Pulmonary artery endothelial cell (primary cell): Measurements from ENCODE around the gene ELAVL2. TPM values are rescaled to one million over a fixed set of nuclear protein-coding genes. Genes with fewer than 3 reads are reported as not detected.

Experiments used
- DNase-seq: peaks from one replicate; pipeline ENCODE4 v3.0.0-alpha.2; 2011; ENCODE audit warnings: low read depth, low spot score
- total RNA-seq: library from RNA; depleted of rRNA; stranded (reverse); fragments of >200 nt; gene quantifications from 2 replicates; pipeline ENCODE4 v1.2.3, GENCODE V29; 2014

Gene ELAVL2
- total RNA-seq, 1 donor from 2014 or later = 0.07 TPM

DNA sequence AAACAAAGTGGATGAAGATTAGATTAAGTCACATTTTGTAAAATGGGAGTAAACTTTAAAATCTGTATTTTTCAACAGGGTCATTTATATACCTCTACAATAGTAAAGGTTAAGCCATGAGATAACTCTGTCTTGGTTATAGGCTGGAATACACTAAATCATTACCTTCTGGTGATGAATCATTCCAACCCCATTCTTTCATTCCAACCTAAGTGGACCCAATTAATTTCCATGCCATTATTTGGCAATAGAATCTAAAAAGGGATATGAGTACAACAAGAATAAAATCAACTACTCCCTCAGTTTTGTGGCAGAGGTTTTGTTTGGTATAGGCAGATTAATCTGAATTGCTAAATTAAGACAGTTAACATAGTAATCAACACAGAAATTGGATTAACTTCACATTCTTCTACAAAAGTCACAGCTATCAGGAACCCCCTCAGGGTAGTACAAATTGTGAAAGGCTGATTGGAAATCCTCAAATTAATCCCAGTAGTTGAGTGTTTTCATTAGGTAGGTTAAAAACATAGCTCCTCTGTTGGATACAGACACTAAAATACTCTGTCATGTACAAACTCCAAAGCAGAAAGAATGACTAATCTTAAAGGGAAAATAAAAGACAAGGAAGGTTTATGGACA is 54.2 kb downstream of the ELAVL2 start:
- no peak for DNase-seq

DNA sequence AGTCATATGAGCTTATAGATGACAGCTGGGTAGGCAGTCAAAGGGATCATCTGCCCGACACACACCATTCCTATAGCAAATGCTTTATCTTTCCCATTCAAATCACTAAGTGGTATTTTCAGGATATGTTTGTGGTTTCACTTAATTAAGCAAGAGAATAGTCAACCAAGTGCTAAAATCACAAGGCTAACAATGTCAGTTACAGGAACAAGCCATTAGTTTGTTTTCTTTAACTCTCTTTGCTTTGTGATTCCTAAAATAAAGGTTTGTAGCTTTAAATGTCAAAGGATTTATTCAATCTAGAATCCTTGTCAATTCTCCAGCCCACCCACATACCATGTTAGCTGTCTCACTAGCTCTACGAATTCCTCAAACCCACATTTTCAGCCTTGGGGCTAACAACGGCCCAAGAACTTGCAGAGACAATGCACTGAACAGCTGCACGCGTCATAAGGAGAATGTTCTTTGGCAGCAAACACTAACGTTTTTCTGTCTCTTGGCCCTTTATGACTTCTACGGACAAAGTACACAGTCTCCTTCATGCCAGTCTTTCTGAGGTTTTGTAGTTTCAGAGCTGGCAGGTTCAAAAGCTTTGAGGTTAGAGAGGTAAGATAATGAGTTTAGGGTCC is 56.6 kb downstream of the ELAVL2 start:
- no peak for DNase-seq

DNA sequence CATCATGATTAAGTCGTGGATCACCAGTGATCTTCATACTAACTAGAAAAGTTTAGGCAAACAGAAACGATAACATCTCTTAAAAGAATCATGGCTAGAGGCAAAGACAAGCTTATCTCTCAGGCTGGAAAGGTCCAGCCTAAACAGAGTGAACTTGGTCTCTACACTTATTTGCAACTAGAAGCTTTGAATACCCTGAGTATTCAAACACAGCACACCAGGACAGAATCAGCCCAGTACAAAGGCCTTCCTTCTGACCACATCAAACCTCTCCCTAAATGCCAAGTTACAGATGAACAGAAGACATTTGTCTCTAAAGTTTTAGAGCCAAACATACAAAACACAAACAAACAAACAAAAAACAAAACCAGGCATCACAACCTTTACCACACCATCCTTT is 57.2 kb downstream of the ELAVL2 start:
- no peak for DNase-seq

DNA sequence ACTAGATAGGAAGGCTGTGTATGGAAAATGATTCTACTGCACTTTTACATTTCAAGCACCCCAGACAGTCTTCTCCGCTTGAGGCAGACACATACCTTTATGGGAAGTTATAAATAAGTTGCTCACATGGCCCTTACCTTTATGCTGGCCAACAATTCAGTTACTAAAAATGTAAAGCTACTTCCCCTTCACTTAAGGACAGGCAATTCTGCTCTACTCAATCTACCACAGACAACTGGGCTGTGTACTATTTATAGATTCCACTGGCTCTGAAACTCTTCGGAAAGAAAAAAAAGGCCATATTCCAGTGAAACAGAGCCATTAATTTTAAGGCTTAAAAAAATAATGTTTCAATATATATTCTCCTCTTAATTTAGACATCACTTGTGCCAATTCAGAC is 59.4 kb downstream of the ELAVL2 start:
- DNase-seq = no peak

DNA sequence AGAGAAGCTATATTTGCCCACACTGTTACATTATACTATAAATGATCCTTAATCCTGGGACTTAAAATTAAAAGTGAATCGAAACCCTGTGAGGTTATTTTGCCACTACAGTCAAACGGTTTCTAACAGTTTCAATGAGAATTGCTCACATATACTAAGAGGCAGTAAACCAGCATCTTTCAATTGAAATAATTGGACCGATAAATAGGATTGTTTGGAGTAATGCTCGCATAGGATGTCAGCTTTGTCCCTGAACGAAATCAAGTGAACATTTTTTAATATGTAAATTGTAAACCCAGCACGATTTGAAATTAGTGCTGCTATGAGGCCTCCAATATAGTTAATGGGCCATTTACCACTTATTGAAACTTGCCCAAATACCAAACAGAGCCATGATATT is 60.5 kb downstream of the ELAVL2 start:
- no peak for DNase-seq

DNA sequence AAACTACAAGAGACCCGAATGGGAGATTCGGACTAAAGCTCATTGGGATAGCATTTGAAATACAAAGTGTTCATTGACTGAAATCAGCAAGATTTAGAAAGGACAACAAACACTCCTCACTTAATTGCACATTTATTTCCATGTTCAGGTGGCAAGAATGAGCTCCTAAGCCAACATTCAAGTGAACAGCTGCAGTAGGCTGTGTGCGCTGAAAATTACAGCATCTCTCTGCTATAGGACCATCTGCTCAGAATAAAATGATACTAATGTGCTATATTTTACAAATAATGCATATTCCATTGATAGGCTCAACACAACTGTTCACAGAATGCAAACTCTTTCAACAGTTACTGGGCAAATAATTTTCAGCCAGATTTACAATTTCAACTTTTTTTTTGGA is 61.8 kb downstream of the ELAVL2 start:
- no peak for DNase-seq

DNA sequence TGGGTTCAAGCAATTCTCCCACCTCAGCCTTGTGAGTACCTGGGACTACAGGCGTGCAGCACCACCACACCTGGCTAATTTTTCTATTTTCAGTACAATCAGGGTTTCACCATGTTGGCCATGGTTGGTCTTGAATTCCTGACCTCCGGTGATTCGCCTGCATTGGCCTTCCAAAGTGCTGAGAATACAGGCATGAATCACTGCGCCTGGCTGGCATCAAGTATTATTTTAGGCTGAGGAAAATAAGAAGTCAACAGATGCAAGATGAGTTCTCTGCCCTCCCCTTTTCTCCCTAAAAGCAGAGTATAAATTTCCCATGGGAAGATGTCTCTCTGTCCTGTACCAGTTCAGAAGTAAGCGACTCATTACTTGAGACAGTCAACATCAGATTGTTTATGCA is 71.5 kb downstream of the ELAVL2 start:
- no peak for DNase-seq

DNA sequence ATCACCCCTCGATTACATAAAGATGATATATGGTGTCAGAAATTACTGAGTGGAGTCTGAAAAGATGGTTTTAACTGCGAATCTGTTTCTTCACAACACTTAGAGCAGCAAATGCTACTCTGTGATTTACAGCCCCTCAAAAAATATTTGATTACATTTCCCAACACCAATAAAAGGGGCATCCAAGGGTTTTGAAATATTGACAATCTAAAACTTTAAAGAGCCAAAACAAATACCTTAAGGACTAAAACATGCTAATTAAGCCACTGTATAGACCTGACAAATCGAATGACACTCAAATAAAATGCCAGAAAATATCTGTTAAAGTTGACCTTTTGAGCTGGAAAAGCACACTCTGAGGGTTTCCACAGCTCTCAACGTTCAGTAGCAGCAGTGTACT is 73.2 kb downstream of the ELAVL2 start:
- DNase-seq = no peak

DNA sequence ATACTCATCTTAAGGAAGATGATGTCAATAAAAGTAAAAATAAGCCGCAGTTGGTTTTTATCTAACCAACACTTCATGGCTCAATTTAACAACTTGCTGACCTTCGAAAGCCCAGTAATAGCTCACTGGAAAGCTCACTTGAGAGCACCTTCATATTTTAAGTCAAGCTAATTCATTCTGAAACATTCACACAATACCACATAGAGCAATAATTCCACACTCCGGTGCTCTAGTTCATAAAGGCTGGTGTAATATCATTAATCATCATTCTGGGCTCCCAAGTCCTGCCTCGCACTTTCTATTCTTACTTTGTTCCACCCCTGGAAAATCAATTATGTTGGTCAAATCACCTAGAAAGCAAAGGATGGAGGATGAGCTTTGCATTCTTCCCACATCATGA is 74.4 kb downstream of the ELAVL2 start:
- no peak for DNase-seq

DNA sequence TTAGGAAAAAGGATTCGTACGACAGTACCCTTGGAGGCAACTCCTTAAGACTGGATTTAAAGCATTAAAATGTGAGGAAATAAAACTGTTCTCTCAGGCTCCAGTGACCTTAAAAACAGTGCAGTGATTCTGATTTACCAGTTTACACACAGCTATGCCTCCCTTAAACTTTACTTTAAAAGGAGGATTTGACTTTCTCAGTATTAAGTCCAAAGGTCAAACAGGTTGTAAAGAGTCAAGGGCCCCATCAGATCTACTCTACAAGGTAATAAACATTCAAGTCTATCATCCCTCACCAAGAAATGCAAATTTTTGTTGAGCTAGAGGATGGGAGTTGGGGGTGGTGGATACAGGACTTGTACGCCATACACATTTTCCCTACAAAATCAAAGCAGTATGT is 75.2 kb downstream of the ELAVL2 start:
- DNase-seq = no peak

DNA sequence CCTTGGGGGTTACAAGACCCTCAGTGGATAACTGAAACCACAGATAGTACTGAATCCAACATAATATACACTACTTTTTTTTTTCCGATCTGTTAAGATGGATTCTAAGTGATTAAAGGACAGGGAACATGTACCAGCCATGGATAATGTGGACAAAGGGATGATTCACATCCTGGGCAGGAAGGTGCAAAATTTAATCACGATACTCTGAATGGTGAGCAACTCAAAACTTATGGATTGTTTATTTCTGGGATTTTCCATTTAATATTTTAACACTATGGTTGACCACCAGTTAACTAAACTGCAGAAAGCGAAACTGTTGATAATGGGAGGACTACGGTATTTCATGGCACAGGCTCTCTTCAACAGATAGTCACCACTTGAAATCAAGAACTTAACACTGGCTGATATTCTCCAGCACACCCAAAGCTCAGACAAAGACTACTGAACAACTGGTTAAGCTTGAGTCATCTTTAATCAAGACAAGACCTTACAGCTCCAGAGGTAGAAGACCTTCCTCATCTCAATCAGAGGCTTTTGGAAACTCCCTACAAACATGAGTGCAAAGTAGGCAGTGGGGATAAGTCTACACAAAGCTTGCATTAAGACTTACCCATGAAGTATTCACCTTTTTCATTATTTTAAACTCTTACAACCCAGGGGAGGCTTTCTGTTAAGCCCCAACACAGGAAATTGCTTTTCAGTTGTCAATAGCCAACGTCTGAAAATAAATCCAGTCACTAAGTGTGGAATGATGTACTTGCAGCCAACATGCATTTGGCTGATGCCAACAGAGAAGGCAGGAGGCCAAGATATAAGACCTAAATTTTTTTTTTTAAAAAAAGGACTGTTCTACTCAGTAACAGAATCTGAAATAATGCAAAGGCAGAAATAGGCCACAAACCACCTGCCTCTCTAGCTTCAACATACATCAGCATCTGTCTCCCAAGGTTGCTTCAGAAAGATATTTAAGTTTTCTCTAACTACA is 78.7 kb downstream of the ELAVL2 start:
- DNase-seq = no peak

DNA sequence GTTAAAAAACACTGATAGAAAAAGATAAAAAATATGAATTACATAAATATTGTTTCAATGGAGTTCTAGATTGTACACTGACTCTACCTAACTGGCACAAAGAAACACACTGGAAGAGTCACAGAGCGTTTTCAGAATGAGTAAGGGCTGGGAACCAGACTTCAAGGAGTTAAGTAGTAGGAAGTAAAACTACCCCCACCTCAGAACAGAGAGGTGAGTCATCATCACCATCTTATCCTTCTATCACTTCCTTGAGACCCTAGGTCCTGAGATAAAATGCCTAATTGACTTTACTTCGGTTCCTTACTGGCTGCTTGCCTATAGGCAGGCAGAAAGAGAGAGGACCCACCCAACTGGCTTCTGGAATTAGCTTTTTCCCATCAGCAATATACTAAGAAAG is 79.7 kb downstream of the ELAVL2 start:
- no peak for DNase-seq

DNA sequence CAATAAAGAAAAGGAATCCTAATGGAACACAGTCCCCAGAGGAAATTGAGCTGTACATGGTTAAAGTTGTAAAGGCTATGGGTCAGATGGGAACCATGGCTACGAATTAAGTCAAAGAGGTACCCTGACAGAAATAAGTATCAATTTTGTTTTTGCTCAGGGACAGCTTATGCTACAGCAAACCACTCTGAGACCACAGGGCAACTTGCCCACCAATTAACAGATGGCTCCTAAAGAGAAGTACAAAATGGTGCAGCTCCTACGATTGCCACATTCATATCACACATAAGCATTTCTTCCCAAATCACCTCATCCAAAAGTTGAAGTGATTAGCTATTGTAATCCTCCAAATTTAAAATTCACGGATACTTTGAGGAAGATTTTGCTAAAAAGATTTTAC is 83.0 kb downstream of the ELAVL2 start:
- DNase-seq = no peak

DNA sequence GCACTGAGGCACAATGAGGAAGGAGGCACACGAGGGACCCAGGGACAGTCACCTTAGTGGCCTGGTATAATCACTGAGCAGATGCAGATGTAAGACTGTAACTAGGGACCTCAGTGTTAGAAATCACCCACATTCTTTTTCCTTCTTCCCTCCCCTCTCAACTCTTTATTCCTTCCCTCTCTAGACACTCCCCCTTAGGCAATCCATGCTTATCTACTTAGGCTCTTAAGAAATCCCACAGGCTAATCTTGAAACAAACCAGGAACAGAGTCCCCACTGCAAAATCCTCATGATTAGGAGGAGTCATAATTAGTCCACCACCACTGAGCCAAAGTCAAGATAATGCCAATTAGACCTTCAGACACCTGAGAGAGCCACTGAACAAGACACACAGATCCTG is 84.7 kb downstream of the ELAVL2 start:
- no peak for DNase-seq

DNA sequence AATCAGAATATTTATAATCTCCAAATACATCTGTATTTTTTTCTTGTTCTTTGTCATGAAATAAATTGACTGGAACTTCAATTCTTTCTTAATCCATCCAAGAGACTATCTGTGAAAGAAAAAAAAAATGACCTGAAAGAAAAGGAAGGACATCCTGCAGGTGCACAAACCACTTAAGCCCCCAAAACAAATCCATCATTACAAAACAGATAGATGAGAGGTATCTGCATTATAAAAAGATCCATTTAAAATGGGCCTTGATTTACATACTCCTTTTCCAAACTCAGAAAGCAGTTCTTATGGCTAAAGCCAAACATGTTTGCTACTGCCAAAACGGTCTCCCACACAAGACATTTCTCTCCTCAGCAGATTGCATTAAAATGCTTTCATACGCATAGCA is 85.5 kb downstream of the ELAVL2 start:
- no peak for DNase-seq

DNA sequence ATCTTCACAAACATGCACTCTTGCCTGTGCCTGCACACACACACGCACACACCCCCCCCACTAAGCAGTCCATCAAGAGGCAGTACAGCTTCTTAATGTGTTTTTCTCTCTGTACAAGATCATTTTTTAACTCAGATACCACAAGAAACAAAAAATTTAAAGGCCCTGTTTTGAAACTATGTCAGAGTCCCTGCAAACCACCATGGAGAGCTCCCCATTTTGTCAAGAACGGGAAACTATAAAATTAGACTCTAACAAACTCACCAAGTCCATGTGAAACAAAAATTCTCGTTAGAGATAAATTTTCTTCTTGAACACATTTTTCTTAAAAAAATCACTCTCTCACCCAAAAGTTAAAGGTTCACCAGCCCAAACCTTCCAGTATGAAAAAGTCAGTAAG is 86.3 kb downstream of the ELAVL2 start:
- no peak for DNase-seq

DNA sequence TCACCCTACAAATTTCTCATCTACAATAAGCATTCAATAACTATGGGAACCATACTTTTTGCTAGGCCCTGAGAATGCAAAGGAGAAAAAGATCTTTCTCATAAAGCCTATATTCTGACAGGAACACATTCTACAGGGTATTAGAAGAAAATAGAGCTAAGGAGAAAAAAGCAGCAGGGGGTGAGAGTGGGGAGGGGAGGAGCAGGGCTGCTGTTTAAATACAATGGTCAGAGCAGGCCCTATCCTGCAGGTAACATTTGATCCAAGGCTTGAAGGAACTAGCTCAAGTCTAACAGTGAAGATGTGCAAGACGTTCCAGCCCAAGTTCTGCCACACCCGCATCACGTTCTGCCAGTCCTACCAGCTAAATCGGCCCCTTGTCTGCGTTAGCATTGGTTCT is 89.7 kb downstream of the ELAVL2 start:
- DNase-seq = no peak

DNA sequence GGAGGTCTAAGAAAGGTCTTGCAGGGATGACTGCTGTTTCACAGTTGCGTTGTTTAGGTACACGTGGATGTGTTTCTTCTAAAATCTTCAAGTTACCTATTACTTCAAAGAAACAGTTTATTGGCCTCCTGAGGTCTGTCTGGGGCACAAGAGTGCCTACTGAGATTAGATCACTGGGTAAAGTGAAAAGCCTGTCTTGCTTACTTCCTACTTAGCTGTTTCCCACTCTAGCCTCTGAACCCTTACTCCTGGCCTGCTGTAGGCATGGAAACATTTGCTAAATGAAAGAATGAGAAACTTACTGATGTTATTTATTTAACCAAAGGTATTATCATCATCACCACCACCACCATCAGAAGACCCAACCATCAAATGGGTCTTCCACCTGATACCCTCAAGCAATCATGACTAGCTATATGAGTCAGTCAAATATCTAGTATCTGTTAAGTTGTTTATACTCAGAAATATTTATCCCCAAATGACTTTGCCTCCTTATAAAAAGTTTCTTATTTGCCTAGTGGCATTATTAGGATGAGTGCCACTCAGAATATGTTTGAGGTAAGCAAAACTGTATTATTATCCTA is 92.5 kb downstream of the ELAVL2 start:
- DNase-seq = no peak

DNA sequence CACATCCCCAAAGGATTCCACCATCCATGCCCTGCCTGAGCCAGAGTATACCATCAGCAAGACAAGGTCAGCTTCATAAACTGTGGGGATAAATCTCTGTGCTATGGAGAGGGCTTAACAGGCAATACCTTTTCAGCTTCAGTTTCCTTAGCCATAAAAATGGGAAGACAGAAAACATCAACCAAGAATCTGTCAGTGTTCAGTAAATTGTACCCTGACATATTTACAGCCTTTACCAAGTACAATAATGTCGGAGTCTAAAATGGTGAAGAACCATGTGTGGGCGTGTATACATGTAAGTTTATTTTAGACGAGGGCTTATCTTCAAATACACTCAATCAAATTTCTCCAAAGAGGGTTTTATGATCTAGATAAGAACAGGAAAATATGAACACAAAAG is 94.7 kb downstream of the ELAVL2 start:
- DNase-seq = no peak

DNA sequence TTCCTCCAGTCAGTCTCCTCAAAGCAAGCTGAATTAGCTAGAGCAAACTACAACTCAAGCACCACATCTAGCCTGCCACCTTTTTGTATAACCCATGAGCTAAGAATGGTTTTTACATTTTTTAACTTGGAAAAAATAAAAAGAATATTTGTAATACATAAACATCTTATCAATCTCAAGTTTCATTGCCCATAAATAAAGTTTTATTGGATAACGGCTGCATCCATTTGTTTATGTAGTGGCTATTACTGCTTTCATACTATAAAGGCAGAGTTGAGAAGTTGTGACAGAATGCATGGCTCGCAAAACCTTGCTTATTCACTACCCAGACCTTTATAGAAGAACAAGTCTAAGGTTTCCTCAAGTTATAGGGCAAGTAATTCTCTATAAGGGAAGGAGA is 95.7 kb downstream of the ELAVL2 start:
- DNase-seq = no peak

DNA sequence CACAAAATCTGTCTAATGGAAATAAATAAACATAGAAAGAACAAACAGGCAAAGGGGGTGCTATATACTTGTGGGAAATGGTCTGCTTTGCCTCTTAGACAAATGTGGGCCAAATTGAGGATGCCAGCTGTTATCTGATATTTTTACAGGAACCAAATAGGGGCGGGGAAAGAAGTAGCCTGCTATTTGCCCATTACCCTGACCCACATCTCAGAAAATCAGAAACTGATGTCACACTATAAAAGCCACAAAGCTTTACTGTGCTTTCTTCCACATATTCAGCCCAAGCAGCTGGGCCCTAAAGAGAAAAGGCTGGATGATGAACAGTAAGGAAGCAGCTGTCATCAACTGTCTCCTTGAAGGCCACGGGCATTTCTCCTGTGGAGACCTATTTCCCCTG is 97.3 kb downstream of the ELAVL2 start:
- no peak for DNase-seq

DNA sequence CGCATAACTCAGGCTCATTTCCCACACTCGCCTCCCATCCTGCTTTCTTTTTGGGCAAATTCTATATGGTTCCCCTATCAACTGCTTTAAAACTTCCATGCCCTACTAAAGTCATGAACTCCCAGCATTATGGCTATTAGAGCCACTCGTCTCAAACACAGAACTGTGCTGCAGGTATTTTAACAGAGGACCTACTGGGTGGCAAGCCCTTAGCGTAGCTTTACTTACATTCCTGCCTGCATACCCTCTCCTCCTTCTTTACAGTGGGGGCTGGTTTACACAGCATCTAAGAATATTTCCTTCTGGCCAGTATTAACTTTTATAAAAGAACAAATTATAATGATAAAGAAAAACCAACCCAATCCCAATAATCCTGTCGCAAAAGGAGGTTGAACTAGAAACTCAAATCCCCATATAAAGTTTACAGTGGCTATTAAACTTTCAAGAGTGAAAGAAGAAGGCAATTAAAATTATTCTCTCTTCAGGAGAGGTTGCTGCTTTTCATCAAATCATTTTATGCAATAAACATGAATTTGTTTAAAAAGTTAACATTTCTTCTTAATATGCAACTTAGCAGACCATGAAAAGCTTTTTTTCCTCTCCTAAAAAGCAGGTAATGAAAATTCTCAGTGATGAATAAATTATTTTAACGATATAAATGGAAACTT is 100.6 kb downstream of the ELAVL2 start:
- DNase-seq = no peak
